Measurements from ENCODE around the gene HYCC1.
"Not testable (repeated sequence)": the region's sequence is repeated elsewhere in the genome, so short reads cannot be mapped to it uniquely, and the experiment has no call there.

The HYCC1 gene

DNA sequence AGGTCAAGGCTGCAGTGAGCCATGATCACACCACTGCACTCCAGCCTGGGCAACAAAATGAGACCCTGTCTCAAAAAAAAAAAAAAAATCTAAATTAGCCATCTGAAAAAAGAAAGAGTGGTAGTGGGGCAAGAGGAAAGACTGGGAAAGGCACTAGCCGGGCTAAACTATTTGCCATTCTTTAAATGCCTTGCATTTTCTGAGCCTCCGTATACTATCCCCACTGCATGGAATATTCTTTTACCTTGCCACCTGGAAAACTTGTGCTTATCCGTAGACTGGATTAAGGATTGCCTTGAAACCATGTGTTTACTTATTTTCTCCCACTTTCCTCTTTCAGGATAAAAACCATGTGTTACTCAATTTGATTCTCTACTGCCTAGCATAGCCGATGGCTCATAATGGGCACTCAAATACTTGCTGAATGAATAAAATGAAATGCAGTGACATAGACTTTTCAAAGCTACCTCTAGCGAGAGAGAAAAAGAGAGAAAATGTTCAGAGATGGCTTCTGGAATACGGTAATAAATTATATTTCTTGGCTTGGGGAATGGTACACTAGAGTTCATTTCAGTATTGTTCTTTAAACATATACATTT lies 30.6 kb downstream of the HYCC1 start:
- peak; percentile 43 for DNase-seq (ENCODE audit: low read depth)
- no peak overlapping the region for H3K4me3 ChIP-seq (ENCODE audit: control insufficient read depth, low read depth, low read length)
- TF ChIP-seq, protein P1, sequence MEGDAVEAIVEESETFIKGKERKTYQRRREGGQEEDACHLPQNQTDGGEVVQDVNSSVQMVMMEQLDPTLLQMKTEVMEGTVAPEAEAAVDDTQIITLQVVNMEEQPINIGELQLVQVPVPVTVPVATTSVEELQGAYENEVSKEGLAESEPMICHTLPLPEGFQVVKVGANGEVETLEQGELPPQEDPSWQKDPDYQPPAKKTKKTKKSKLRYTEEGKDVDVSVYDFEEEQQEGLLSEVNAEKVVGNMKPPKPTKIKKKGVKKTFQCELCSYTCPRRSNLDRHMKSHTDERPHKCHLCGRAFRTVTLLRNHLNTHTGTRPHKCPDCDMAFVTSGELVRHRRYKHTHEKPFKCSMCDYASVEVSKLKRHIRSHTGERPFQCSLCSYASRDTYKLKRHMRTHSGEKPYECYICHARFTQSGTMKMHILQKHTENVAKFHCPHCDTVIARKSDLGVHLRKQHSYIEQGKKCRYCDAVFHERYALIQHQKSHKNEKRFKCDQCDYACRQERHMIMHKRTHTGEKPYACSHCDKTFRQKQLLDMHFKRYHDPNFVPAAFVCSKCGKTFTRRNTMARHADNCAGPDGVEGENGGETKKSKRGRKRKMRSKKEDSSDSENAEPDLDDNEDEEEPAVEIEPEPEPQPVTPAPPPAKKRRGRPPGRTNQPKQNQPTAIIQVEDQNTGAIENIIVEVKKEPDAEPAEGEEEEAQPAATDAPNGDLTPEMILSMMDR (conservative IDR thresholded peaks at IDR 0.05; ENCODE audit: control insufficient read depth, insufficient read depth, low read depth, low read length) = no peak

DNA sequence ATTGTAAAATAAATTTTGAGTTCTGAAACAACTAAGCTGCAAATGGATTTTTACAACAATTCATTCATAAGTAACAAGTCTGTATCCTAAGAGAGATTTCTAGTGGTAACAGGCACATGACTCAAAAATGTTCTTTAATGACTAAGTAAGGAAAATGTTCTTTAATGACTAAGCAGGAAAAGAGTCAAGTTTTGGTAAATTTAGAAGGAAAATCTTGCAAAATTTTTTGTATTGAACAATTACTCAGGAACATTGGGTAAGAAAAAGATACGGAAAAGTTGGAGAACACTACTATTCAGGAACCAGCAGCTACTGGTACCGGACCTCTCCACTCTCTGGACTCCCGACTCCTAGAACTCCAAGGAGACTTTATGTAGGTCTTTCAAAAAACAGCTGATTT lies 33.5 kb downstream of the HYCC1 start:
- peak; percentile 89 for DNase-seq (ENCODE audit: low read depth)
- H3K4me3 ChIP-seq (ENCODE audit: control insufficient read depth, low read depth, low read length) = no peak overlapping the region
- TF ChIP-seq, protein P1 (conservative IDR thresholded peaks at IDR 0.05; ENCODE audit: control insufficient read depth, insufficient read depth, low read depth, low read length) = no peak

DNA sequence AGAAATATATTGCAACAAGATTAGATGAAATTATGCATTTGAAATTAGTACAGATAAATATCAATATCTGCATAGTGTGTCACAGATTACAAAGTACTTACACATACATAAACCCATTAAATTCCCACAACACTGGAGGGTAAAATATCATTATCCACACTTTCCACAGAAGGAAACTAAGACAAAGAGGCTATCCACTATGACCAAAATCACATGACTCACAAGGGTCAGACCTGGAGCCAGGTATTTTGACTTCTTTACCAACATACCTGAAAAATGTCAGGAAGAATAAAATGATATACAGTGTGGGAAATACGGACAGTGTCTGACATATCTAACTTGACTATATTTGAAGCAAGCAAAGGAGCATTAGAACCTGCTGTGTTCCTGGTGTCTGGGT lies 34.1 kb downstream of the HYCC1 start:
- no peak overlapping the region for H3K4me3 ChIP-seq (ENCODE audit: control insufficient read depth, low read depth, low read length)

DNA sequence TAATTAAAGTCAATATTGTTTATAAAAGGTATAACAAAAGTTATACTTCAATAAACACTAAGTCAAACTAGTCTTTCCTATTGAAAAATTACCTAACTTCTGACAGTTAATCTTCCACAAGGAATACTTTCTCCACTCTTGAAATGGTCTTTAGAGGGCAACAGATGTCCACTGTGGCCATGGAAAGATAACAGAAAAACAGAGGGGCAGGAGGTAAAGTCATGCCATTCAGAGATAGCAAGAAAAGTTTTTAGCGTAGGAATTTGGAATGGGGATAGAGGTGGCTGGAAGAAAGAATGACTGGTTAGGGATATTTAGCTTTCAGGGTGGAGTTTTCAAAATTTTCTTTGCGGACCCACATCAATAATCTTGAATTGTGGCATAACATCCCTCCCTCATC lies 34.7 kb downstream of the HYCC1 start:
- no peak overlapping the region for H3K4me3 ChIP-seq (ENCODE audit: control insufficient read depth, low read depth, low read length)
- DNase-seq (ENCODE audit: low read depth) = no peak
- TF ChIP-seq, protein P1 (conservative IDR thresholded peaks at IDR 0.05; ENCODE audit: control insufficient read depth, insufficient read depth, low read depth, low read length) = no peak

More for the DNA sequence above, 34.1 kb downstream of the HYCC1 start:
- no peak for DNase-seq (ENCODE audit: low read depth)
- TF ChIP-seq, protein P1 (conservative IDR thresholded peaks at IDR 0.05; ENCODE audit: control insufficient read depth, insufficient read depth, low read depth, low read length) = no peak

DNA sequence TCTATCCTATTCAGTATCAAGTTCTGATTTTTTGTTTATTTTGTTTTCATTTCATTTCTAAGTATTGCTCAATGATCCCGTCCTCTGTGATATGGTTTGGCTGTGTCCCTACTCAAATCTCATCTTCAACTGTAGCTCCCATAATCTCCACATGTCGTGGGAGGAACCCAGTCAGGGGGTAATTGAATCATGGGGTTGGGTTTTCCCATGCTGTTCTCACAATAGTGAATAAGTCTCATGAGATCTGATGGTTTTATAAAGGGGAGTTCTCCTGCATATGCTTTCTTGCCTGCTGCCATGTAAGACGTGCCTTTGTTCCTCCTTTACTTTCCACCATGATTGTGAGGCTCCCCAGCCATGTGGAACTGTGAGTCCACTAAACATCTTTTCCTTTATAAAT lies 39.3 kb downstream of the HYCC1 start:
- not testable (repeated sequence) for H3K4me3 ChIP-seq (ENCODE audit: control insufficient read depth, low read depth, low read length); DNase-seq (ENCODE audit: low read depth)

DNA sequence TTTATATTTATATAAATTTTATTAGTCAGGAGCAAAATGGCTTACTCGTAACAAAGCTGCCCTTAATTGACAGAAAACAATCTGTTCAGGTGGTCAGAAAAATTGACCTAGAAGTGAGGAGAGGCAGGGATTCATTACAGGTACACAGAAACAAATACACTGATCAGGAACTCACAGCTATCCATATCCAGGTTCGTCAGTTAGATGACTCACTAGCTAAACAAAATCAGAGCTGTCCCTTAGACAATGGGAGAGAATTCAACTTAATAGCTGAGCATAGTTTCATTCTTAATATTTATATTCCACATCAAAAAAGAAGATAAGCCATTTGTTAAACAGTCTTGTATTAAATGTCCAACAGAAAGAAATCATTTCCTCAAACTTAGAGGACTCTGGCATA lies 41.7 kb downstream of the HYCC1 start:
- no peak overlapping the region for H3K4me3 ChIP-seq (ENCODE audit: control insufficient read depth, low read depth, low read length)
- TF ChIP-seq, protein P1 (conservative IDR thresholded peaks at IDR 0.05; ENCODE audit: control insufficient read depth, insufficient read depth, low read depth, low read length) = no peak
- DNase-seq (ENCODE audit: low read depth) = no peak

DNA sequence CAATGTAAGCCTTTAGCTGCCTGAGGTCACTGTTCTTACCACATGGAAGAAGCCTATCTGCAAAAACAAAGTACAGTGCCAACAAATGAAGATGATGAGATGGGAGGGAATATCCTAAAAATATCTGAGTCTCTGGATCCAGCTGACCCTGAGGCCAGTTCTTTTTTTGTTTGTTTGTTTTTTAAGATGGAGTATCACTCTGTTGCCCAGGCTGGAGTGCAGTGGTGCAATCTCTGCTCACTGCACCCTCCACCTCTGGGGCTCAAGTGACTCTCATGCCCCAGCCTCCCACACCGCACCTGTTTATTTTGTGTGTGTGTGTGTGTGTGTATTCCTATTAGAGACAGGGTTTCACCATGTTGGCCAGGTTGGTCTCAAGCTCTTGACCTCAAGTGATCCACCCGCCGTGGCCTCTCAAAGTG lies 44.9 kb downstream of the HYCC1 start:
- no peak for DNase-seq (ENCODE audit: low read depth)
- no peak overlapping the region for H3K4me3 ChIP-seq (ENCODE audit: control insufficient read depth, low read depth, low read length)
- TF ChIP-seq, protein P1 (conservative IDR thresholded peaks at IDR 0.05; ENCODE audit: control insufficient read depth, insufficient read depth, low read depth, low read length) = no peak
